Measurements from ENCODE around the gene CLECL1. TPM values are rescaled to one million over a fixed set of nuclear protein-coding genes. Genes with fewer than 3 reads are reported as not detected.

Gene CLECL1
- polyA plus RNA-seq, 1 of the 3 experiments (the other 2 are of a cell fraction): not detected

- H3K9me3 ChIP-seq: no peaks in the 10 kb centered on the region
- no peaks in the 10 kb centered on the region for H4K20me1 ChIP-seq (ENCODE audit: insufficient read depth)
- TF ChIP-seq FOSL2 (IDR thresholded peaks at IDR 0.05; ENCODE audit: borderline replicate concordance, low read depth) (no peak), GATA2 (CRISPR knock-in tag; IDR thresholded peaks at IDR 0.05) (no peak)
- no peak overlapping the region for H3K4me2 ChIP-seq
- DNase-seq: no peak
- no peaks in the 10 kb centered on the region for H3F3A ChIP-seq (replicated peaks; ENCODE audit: insufficient read depth)
- H3K4me1 ChIP-seq (ENCODE audit: control insufficient read depth in 1 of 2, insufficient read depth in 2 of 2, low read depth in 1 of 2, low read length in 1 of 2): no peaks in the 10 kb centered on the region
- WGBS (ENCODE audit: low lambda C conversion rate): 37% methylated on average over 1 of the region's 1 CpG
- no peaks in the 10 kb centered on the region for H3K36me3 ChIP-seq (replicated peaks in 1 of 2; ENCODE audit: control insufficient read depth in 1 of 2, insufficient read depth in 2 of 2, low read length in 1 of 2)
- CTCF ChIA-PET: interaction anchor here (1.1 to 1.9 kb wide), 3 partner anchors 78 to 442 kb away, joined by 3 to 4 read pairs (median 3); no protein-coding TSS in a partner anchor
- no peak overlapping the region for H3K27ac ChIP-seq (ENCODE audit: low read depth in 2 of 2, low read length in 1 of 2)
- H3K9me2 ChIP-seq: no peaks in the 10 kb centered on the region
- H3K27me3 ChIP-seq (ENCODE audit: insufficient read depth): peaks cover 23% of the 10 kb centered on the region; the same call in 1 of the 2 replicates
- H3K9ac ChIP-seq: no peak overlapping the region
- H3K4me3 ChIP-seq (ENCODE audit: low read depth in 2 of 2, low read length in 1 of 2): no peak overlapping the region
- POLR2A ChIA-PET: no interaction called here
- H2AFZ ChIP-seq (ENCODE audit: low read depth): no peak overlapping the region
- H3K79me2 ChIP-seq (ENCODE audit: insufficient read depth): no peaks in the 10 kb centered on the region
These were observed 21.2 kb downstream of the CLECL1 start for GRCh38 chr12:9711664-9712063.

- H3K27ac ChIP-seq (ENCODE audit: low read depth in 2 of 2, low read length in 1 of 2): no peak overlapping the region
- peaks cover 15% of the 10 kb centered on the region; the same call in 1 of the 2 replicates for H3K27me3 ChIP-seq (ENCODE audit: insufficient read depth)
- H3K4me1 ChIP-seq (ENCODE audit: control insufficient read depth in 1 of 2, insufficient read depth in 2 of 2, low read depth in 1 of 2, low read length in 1 of 2): no peaks in the 10 kb centered on the region
- no peaks in the 10 kb centered on the region for H3K9me2 ChIP-seq
- no peak for DNase-seq
- H3K9me3 ChIP-seq: no peaks in the 10 kb centered on the region
- H2AFZ ChIP-seq (ENCODE audit: low read depth): no peak overlapping the region
- no peaks in the 10 kb centered on the region for H3F3A ChIP-seq (replicated peaks; ENCODE audit: insufficient read depth)
- TF ChIP-seq RCOR1 (IDR thresholded peaks at IDR 0.05; ENCODE audit: low read length): no peak
- no peak overlapping the region for H3K4me2 ChIP-seq
- H3K36me3 ChIP-seq (replicated peaks in 1 of 2; ENCODE audit: control insufficient read depth in 1 of 2, insufficient read depth in 2 of 2, low read length in 1 of 2): no peaks in the 10 kb centered on the region
- ChIA-PET POLR2A (no interaction called here), CTCF (interaction anchor here (1.3 to 3.4 kb wide), 4 partner anchors 32 to 443 kb away, joined by 3 to 44 read pairs (median 4); no protein-coding TSS in a partner anchor)
- 26% methylated on average over 3 of the region's 3 CpGs for WGBS (ENCODE audit: low lambda C conversion rate)
- H3K79me2 ChIP-seq (ENCODE audit: insufficient read depth): no peaks in the 10 kb centered on the region
- H4K20me1 ChIP-seq (ENCODE audit: insufficient read depth): no peaks in the 10 kb centered on the region
- no peak overlapping the region for H3K4me3 ChIP-seq (ENCODE audit: low read depth in 2 of 2, low read length in 1 of 2)
- H3K9ac ChIP-seq: no peak overlapping the region
These were observed 22.1 kb downstream of the CLECL1 start for GRCh38 chr12:9710584-9711375.

GRCh38 chr12:9708853-9709252 lies 24.0 kb downstream of the CLECL1 start:
- H3K36me3 ChIP-seq (replicated peaks in 1 of 2; ENCODE audit: control insufficient read depth in 1 of 2, insufficient read depth in 2 of 2, low read length in 1 of 2): no peaks in the 10 kb centered on the region
- no peaks in the 10 kb centered on the region; the same call in 1 of the 2 replicates for H3K27me3 ChIP-seq (ENCODE audit: insufficient read depth)
- POLR2A ChIA-PET: no interaction called here
- TF ChIP-seq MEF2A (IDR thresholded peaks at IDR 0.05; ENCODE audit: borderline replicate concordance, low read depth) (no peak), SIN3A (IDR thresholded peaks at IDR 0.05; ENCODE audit: borderline replicate concordance, low read depth, low read length) (no peak), USF1 (IDR thresholded peaks at IDR 0.05; ENCODE audit: borderline replicate concordance, low read depth) (no peak), ELF1 (IDR thresholded peaks at IDR 0.05) (no peak), PBX3 (IDR thresholded peaks at IDR 0.05) (no peak), NRF1 (IDR thresholded peaks at IDR 0.05; ENCODE audit: low read depth, low read length) (no peak)
- no peak for DNase-seq
- no peak overlapping the region for H2AFZ ChIP-seq (ENCODE audit: low read depth)
- H3K4me1 ChIP-seq (ENCODE audit: control insufficient read depth in 1 of 2, insufficient read depth in 2 of 2, low read depth in 1 of 2, low read length in 1 of 2): no peaks in the 10 kb centered on the region
- CTCF ChIA-PET: interaction anchor here (0.5 to 3.8 kb wide), 42 partner anchors 9 to 645 kb away, joined by 3 to 44 read pairs (median 4); partner anchors contain the start of genes CLEC2D and CLECL1
- H3K9ac ChIP-seq: no peak overlapping the region
- no peak overlapping the region for H3K4me3 ChIP-seq (ENCODE audit: low read depth in 2 of 2, low read length in 1 of 2)
- no peaks in the 10 kb centered on the region for H3K9me2 ChIP-seq
- no peaks in the 10 kb centered on the region for H3K9me3 ChIP-seq
- no peak overlapping the region for H3K27ac ChIP-seq (ENCODE audit: low read depth in 2 of 2, low read length in 1 of 2)
- H3K4me2 ChIP-seq: no peak overlapping the region
- H3K79me2 ChIP-seq (ENCODE audit: insufficient read depth): no peaks in the 10 kb centered on the region
- H3F3A ChIP-seq (replicated peaks; ENCODE audit: insufficient read depth): no peaks in the 10 kb centered on the region
- no peaks in the 10 kb centered on the region for H4K20me1 ChIP-seq (ENCODE audit: insufficient read depth)
- 49% methylated on average over 3 of the region's 3 CpGs for WGBS (ENCODE audit: low lambda C conversion rate)

All from SK-N-SH (cell line).